Cardiac muscle cell (in vitro differentiated cells and primary cell): ENCODE results near the gene SNUPN. TPM values are rescaled to one million over a fixed set of nuclear protein-coding genes. Genes with fewer than 3 reads are reported as not detected.

Experiments used
- DNase-seq, 2 donors: peaks; one replicate each; pipeline versions ENCODE4 v3.0.0 to v3.0.0-alpha.2; 2010 to 2017; ENCODE audit warnings: low read depth in 1 of 2, low spot score in 1 of 2
- H3K27ac ChIP-seq: fragments of 200-600 bp; sonication (generic); 2 replicates; pipeline ENCODE4 v1.5.1; 2016
- H3K27me3 ChIP-seq: fragments of 200-600 bp; sonication (generic); 2 replicates; pipeline ENCODE4 v1.6.0; 2016; ENCODE audit warnings: control low read depth
- H3K36me3 ChIP-seq: fragments of 200-600 bp; sonication (generic); 2 replicates; pipeline ENCODE4 v1.5.1; 2016; ENCODE audit warnings: control low read depth
- H3K4me1 ChIP-seq: fragments of 200-600 bp; sonication (generic); 2 replicates; pipeline ENCODE4 v1.8.1; 2017; ENCODE audit warnings: low read depth, mild to moderate bottlenecking, mixed run types
- H3K4me3 ChIP-seq: fragments of 200-600 bp; sonication (generic); 2 replicates; pipeline ENCODE4 v1.5.1; 2016; ENCODE audit warnings: mild to moderate bottlenecking
- H3K9me3 ChIP-seq: fragments of 200-600 bp; sonication (generic); 2 replicates; pipeline ENCODE4 v1.5.1; 2017; ENCODE audit warnings: low read depth, mild to moderate bottlenecking, control low read depth
- polyA plus RNA-seq: library from polyadenylated mRNA; unstranded; fragments of >200 nt; fragmentation: Nextera tagmentation; extraction: Ambion mirVana; gene quantifications from 2 replicates; pipeline ENCODE4 v1.2.1, GENCODE V29; 2016
- total RNA-seq: library from RNA; depleted of rRNA; stranded (reverse); fragments of >200 nt; gene quantifications from 2 replicates; pipeline ENCODE4 v1.2.3, GENCODE V29; 2016
- TF ChIP-seq, protein P1 (sequence below): IDR thresholded peaks from 2 replicates; pipeline ENCODE4 v1.5.1; 2012; ENCODE audit warnings: low read depth, mild to moderate bottlenecking, low read length

SNUPN gene
- total and polyA plus RNA-seq, 2 experiments from 2014 or later = 20.2 to 29.4 TPM

DNA sequence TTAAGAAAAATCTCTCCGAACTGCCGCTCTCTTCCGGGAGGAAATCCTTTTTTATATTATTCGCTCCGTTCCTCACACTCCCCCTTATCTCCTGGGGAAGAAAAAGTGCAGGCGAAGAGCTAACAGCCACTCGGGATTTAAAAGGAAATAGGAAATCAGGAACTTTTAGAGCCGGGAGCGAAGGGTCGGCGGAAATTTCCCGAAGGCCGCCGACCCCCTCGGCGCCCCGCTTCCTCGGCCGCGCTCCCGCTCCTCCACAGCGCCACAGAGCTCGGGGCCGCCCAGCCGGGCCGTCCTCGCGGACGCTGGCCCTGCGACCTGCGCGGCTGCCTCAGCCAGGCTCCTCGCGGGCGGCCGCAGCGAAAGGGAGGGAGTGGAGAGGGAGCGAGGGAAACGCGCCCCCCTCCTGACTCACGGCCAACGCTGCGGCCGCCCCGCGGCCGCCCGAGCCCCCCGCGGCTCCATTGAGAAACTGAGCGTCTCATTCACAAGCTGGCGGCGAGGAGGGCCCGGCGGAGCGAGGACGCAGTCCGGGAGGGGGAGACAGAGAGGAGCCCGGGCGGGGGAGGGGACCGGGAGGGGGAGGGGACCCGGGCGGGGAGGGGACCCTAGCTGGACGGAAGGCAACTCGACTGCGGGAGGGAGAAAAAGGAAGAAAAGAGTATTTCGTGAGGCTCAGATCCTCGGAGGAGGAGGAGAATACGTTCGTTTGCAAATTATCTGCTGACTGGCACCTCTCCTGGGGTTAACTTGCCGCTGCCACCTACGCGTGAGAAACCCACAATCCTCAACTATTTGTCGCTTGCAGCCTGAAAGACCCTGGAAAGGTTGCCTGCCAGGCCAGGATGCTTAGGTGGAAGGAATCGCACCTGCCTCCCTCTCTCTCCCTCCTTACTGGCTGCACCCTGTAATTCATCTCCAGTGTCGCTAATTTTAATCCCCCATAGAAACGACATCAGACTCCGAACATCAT, 46.3 kb downstream of the SNUPN start, which contains the start of gene PTPN9:
TSS of gene PTPN9 (minus strand) at position 368 of the 973 bp plus-strand sequence. CDS start 539 bp downstream, outside the sequence.
- Histone ChIP-seq H3K36me3 (no peaks in the 10 kb centered on the region), H3K27me3 (no peaks in the 10 kb centered on the region), H3K4me3 (peak within 1 kb of the TSS; percentile 79), H3K9me3 (no peaks in the 10 kb centered on the region), H3K27ac (peak within 1 kb of the TSS; percentile 80), H3K4me1 (peaks cover 7% of the 10 kb centered on the region)
- TF ChIP-seq, protein P1, sequence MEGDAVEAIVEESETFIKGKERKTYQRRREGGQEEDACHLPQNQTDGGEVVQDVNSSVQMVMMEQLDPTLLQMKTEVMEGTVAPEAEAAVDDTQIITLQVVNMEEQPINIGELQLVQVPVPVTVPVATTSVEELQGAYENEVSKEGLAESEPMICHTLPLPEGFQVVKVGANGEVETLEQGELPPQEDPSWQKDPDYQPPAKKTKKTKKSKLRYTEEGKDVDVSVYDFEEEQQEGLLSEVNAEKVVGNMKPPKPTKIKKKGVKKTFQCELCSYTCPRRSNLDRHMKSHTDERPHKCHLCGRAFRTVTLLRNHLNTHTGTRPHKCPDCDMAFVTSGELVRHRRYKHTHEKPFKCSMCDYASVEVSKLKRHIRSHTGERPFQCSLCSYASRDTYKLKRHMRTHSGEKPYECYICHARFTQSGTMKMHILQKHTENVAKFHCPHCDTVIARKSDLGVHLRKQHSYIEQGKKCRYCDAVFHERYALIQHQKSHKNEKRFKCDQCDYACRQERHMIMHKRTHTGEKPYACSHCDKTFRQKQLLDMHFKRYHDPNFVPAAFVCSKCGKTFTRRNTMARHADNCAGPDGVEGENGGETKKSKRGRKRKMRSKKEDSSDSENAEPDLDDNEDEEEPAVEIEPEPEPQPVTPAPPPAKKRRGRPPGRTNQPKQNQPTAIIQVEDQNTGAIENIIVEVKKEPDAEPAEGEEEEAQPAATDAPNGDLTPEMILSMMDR = peak; percentile 38
- peak; percentile 85 to 91 for DNase-seq

DNA sequence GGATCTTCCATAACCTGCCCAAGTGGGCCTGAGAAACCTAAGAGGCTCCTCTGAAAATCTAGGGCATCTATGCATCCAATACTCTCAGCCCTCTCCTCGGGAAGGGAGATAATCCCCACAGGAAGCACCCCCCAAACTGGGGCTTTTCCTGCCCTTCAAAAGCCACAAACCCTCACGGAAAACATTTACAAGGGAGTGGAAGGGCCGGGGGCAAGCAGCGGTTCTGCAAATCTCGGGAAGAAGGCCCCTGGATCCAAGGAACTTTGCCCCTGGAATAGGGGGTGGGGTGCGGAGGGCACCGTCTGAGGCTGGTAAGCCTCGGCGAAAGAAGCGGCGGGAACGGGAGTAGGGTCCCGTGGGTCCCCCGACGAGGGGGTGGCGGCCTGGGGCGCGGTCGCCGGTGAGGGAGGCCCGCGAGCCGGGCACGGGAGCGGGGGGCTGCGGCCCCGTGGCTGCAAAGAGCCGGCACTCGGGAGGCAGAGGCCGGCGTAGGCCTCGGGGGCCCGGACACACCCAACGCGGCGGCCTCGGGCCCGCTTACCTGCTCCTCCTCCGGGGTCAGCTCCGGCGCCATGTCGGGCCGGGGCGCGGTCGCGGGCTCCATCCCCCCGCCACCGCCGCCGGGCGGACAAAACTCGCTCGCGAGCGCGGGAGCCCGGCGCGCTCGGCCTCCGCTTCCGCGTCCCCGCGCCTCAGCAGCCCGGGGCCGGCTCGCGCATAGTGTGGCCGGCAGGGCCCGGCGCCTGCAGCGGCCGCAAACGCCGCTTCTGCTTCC, 47.2 kb downstream of the SNUPN start:
- Histone ChIP-seq H3K27ac (peak overlapping the region; percentile 80), H3K36me3 (no peaks in the 10 kb centered on the region), H3K9me3 (no peaks in the 10 kb centered on the region), H3K27me3 (no peaks in the 10 kb centered on the region), H3K4me1 (peaks cover 7% of the 10 kb centered on the region), H3K4me3 (peak overlapping the region; percentile 79)
- TF ChIP-seq, protein P1 = no peak
- DNase-seq = peak in 1 of 2 donors; percentile 52

DNA sequence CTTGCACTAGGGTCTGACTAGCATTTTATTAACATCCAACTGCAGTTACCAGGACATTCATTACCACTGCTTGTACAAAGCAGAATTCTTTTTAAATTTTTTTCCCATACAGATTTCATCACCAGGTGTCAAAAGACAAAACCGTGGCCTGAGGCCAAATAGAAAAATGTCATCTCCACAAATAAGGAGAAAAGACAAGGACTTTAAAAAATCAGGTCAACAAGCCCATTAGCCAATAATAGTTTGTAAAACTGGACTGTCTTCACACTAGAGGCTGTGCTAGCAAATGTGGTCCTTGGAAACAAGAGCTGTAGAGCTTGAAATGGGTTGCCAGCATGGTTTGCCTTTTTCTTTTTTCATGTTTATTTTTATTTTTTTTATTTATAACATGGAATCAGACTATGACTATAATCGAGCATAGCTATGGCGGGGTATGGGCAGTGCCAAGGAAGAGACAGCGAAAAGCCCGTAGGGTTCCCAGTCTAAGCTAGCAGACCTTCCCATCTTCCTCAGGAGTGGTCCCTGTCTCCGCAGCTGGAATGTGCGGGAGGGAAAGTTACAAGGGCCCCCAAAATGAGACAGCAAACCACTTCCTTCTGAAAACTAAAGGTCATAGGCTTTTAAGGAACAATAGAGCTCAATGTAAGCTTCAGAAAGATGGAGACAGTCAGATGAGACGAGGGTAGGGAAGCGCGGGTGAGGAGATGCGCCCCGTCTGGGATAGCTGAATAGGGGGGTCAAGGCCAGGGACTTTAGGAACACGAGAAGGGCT, 47.9 kb downstream of the SNUPN start:
- no peaks in the 10 kb centered on the region for H3K9me3 ChIP-seq
- TF ChIP-seq, protein P1 = no peak
- H3K27ac ChIP-seq = no peak overlapping the region
- no peaks in the 10 kb centered on the region for H3K36me3 ChIP-seq
- H3K4me1 ChIP-seq = peaks cover 7% of the 10 kb centered on the region
- peak in 1 of 2 donors; percentile 32 for DNase-seq
- H3K27me3 ChIP-seq = no peaks in the 10 kb centered on the region
- H3K4me3 ChIP-seq = peak overlapping the region; percentile 79

DNA sequence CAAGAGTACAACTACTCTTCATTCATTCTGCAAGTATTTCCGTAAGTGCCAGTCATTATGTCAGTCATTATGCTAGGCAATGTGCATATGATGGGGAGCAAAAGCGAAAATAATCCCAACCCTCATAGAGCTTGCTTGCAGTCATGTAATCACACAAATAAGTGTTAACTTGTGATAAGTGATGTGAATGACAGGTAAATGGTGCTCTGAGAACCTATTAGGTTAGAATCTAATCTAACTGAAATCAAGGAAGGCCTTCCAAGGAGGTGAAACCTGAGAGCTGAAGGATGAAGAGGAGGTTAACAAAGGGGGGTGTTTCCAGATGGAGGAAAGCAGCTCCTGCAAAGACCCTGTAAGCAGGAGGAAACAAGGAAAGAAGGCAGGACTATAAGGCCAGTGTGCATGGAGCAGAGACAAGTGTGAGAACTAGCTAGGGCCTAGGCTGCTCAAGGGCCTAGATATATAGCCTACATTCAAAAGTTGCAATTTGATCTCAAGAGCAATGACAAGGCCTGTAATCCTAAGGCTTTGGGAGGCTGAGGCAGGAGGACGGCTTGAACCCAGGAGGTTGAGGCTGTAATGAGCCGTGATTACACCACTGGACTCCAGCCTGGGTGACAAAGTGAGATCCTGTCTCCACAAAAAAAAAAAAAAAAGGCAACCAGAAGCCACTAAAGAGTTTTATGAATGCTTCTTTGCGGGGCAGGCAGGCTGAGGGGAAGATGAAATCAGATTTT, 51.7 kb downstream of the SNUPN start:
- TF ChIP-seq, protein P1 = no peak
- H3K9me3 ChIP-seq = no peaks in the 10 kb centered on the region
- peaks cover 9% of the 10 kb centered on the region for H3K4me1 ChIP-seq
- H3K4me3 ChIP-seq = no peak overlapping the region
- no peaks in the 10 kb centered on the region for H3K36me3 ChIP-seq
- H3K27ac ChIP-seq = peak overlapping the region; percentile 43
- no peak for DNase-seq
- no peaks in the 10 kb centered on the region for H3K27me3 ChIP-seq
